DMS53 treated with DMSO at 0.1 percent for 48 hours (cell line): ENCODE results near the gene SAMD1.

Source experiments
- DNase-seq: peaks from one replicate; lab custom pipeline; 2025; ENCODE audit not compliant: unreplicated experiment; lab: John Stamatoyannopoulos, UW

SAMD1 gene

GRCh38 chr19:14113762-14114414 is 23.3 kb upstream of the SAMD1 start:
- DNase-seq = no peak

GRCh38 chr19:14112809-14113385 is 22.3 kb upstream of the SAMD1 start:
- DNase-seq = no peak

- DNase-seq = no peak
Observed at GRCh38 chr19:14112051-14112808, 21.7 kb upstream of the SAMD1 start.

- no peak for DNase-seq
Observed at GRCh38 chr19:14111486-14111885, 20.9 kb upstream of the SAMD1 start.

- no peak for DNase-seq
Observed at GRCh38 chr19:14110650-14111049, 20.1 kb upstream of the SAMD1 start.

GRCh38 chr19:14107581-14108461 is 17.3 kb upstream of the SAMD1 start:
- no peak for DNase-seq

- no peak for DNase-seq
Observed at GRCh38 chr19:14106840-14107239, 16.3 kb upstream of the SAMD1 start.

GRCh38 chr19:14105680-14106079 is 15.1 kb upstream of the SAMD1 start:
- DNase-seq = no peak

GRCh38 chr19:14103310-14103709 is 12.8 kb upstream of the SAMD1 start:
- no peak for DNase-seq

GRCh38 chr19:14102756-14103155 is 12.2 kb upstream of the SAMD1 start:
- DNase-seq = no peak

- DNase-seq = no peak
Observed at GRCh38 chr19:14102102-14102696, 11.6 kb upstream of the SAMD1 start.

GRCh38 chr19:14101003-14101545 is 10.5 kb upstream of the SAMD1 start:
- DNase-seq = no peak

GRCh38 chr19:14097532-14098151 is 7.1 kb upstream of the SAMD1 start:
- DNase-seq = no peak

GRCh38 chr19:14096272-14096992 is 5.9 kb upstream of the SAMD1 start:
- DNase-seq = no peak

GRCh38 chr19:14094854-14095253 is 4.3 kb upstream of the SAMD1 start:
- no peak for DNase-seq

GRCh38 chr19:14093117-14093823 is 2.7 kb upstream of the SAMD1 start:
- no peak for DNase-seq

- DNase-seq = no peak
Observed at GRCh38 chr19:14091813-14092462, 1.4 kb upstream of the SAMD1 start.

- peak; percentile 39 for DNase-seq
Observed at GRCh38 chr19:14091081-14091812, 696 bp upstream of the SAMD1 start.
